ENCODE data around the gene SSH3. TPM values are rescaled to one million over a fixed set of nuclear protein-coding genes. Genes with fewer than 3 reads are reported as not detected.
"Not testable (repeated sequence)": the region's sequence is repeated elsewhere in the genome, so short reads cannot be mapped to it uniquely, and the experiment has no call there.

SSH3 gene
- total RNA-seq, 2 donors from 2014 or later, result 16.2 to 30.6 TPM

DNA sequence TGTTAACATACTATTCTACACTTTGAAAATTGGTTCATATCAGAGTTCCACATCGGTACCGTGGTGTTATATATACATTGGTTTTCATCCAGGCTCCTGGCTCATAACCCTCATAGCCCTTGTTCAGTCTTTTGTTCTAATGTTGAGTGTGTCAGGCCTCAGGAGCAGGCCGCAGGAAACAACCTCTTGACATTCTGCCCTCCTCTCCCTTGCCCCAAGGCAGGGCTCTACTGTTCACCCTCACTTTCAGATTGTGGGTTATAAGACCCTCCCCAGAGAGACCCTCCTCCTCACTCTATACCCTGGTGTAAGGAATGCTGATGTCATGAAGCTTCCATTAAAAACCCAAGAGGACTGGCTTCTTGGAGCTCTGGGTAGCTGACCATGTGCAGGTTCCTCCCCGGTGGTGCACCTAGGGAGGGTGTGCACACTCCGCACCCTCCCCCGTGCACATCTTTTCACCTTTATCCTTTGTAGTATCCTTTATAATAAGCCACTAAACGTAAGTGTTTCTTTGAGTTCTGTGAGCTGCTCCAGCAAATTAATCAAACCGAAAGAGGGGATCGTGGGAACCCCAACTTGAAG, 12.1 kb downstream of the SSH3 start:
- peaks cover 14% of the 10 kb centered on the region for H3K4me1 ChIP-seq
- WGBS, 2 donors, result 70 to 77% methylated on average over 9 of the region's 9 CpGs
- H3K36me3 ChIP-seq (replicated peaks in 1 of 2; ENCODE audit: insufficient read depth in 1 of 2, low read depth in 2 of 2), result no peaks in the 10 kb centered on the region
- intact Hi-C loops (cut with DNase I), result no loop called here
- no peak overlapping the region for H3K27ac ChIP-seq
- ATAC-seq (no peak), DNase-seq (no peak)
- H3K9me3 ChIP-seq, result no peaks in the 10 kb centered on the region
- H3K4me3 ChIP-seq, result no peak overlapping the region
- no peak for TF ChIP-seq POLR2A (IDR thresholded peaks at IDR 0.05)
- TF ChIP-seq CTCF (IDR thresholded peaks at IDR 0.05), result no peak
- H3K27me3 ChIP-seq, result no peaks in the 10 kb centered on the region

GRCh38 chr11:67316882-67317204, 13.5 kb downstream of the SSH3 start:
- WGBS, 2 donors, result 0% methylated on average over 9 to 10 of the region's 10 CpGs

GRCh38 chr11:67317205-67317887, 14.0 kb downstream of the SSH3 start:
- no peaks in the 10 kb centered on the region for H3K27me3 ChIP-seq
- peak overlapping the region; percentile 70 to 82 for H3K4me3 ChIP-seq
- peaks cover 13% of the 10 kb centered on the region for H3K4me1 ChIP-seq
- WGBS, 2 donors, result 0 to 1% methylated on average over 43 to 55 of the region's 55 CpGs
- DNase-seq (peak; percentile 97 to 99 (median 98)), ATAC-seq (peak; percentile 94)
- intact Hi-C loops (cut with DNase I), result no loop called here
- H3K9me3 ChIP-seq, result no peaks in the 10 kb centered on the region
- peak overlapping the region; percentile 76 to 95 (median 88) for H3K27ac ChIP-seq
- TF ChIP-seq POLR2A (IDR thresholded peaks at IDR 0.05), result peak; percentile 30 to 75 (median 69)
- peak; percentile 80 to 100 (median 99) for TF ChIP-seq CTCF (IDR thresholded peaks at IDR 0.05)
- no peaks in the 10 kb centered on the region for H3K36me3 ChIP-seq (replicated peaks in 1 of 2; ENCODE audit: insufficient read depth in 1 of 2, low read depth in 2 of 2)

More at GRCh38 chr11:67316882-67317204, 13.5 kb downstream of the SSH3 start:
- Histone ChIP-seq H3K4me3 (peak overlapping the region; percentile 70 to 82), H3K9me3 (no peaks in the 10 kb centered on the region), H3K36me3 (replicated peaks in 1 of 2; ENCODE audit: insufficient read depth in 1 of 2, low read depth in 2 of 2) (no peaks in the 10 kb centered on the region), H3K4me1 (peaks cover 14% of the 10 kb centered on the region), H3K27ac (peak overlapping the region; percentile 76 to 95 (median 88)), H3K27me3 (no peaks in the 10 kb centered on the region)
- DNase-seq, result no peak
- TF ChIP-seq CTCF (IDR thresholded peaks at IDR 0.05), result no peak
- TF ChIP-seq POLR2A (IDR thresholded peaks at IDR 0.05), result no peak
- no peak for ATAC-seq
- intact Hi-C loops (cut with DNase I), result no loop called here

- no peaks in the 10 kb centered on the region for H3K9me3 ChIP-seq
- peak overlapping the region; percentile 63 to 95 (median 85) for H3K27ac ChIP-seq
- no peaks in the 10 kb centered on the region for H3K36me3 ChIP-seq (replicated peaks in 1 of 2; ENCODE audit: insufficient read depth in 1 of 2, low read depth in 2 of 2)
- no peaks in the 10 kb centered on the region for H3K27me3 ChIP-seq
- peak in 3 of 4 donors; percentile 55 to 63 (median 58) for DNase-seq
- WGBS, 2 donors, result 1% methylated on average over 19 to 53 of the region's 53 CpGs
- H3K4me1 ChIP-seq, result peaks cover 10% of the 10 kb centered on the region
- intact Hi-C loops (cut with DNase I), result no loop called here
- H3K4me3 ChIP-seq, result peak overlapping the region; percentile 70 to 82
- peak; percentile 43 for ATAC-seq
- TF ChIP-seq POLR2A (IDR thresholded peaks at IDR 0.05) (no peak), CTCF (IDR thresholded peaks at IDR 0.05) (no peak)
Measured at GRCh38 chr11:67317888-67318555, 14.7 kb downstream of the SSH3 start.

GRCh38 chr11:67318876-67319275, 15.5 kb downstream of the SSH3 start:
- H3K27ac ChIP-seq; H3K4me3 ChIP-seq; H3K9me3 ChIP-seq; H3K27me3 ChIP-seq; H3K4me1 ChIP-seq; intact Hi-C loops (cut with DNase I); H3K36me3 ChIP-seq (replicated peaks in 1 of 2; ENCODE audit: insufficient read depth in 1 of 2, low read depth in 2 of 2); ATAC-seq; DNase-seq: not testable (repeated sequence)
- 72 to 79% methylated on average over 12 of the region's 12 CpGs for WGBS, 2 donors
